CD4-positive, alpha-beta T cell treated with Interleukin-15 for 1 hour (primary cell): ENCODE results near the gene SS18.

Experiments used
- DNase-seq: peaks from one replicate; pipeline ENCODE4 v3.0.0-alpha.2; 2020

SS18 gene

DNA sequence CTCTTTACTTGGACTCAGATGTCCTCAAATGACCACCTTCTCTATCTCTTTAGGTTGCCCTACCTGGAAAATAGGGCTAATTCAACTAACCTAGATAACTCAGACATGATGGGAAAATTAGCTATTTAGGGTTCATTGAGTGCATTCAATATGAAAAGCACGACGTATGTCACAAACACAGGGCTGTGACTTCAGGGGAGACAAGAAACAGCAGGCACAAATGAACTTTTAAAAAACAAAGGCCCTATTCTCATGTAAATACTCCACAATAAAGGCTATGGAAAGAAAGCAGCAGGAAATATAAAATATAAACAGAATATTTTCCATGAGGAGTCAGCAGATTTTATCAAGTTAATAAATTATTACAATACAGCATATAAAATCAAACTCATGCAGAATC lies 97.8 kb downstream of the SS18 start:
- DNase-seq: no peak

DNA sequence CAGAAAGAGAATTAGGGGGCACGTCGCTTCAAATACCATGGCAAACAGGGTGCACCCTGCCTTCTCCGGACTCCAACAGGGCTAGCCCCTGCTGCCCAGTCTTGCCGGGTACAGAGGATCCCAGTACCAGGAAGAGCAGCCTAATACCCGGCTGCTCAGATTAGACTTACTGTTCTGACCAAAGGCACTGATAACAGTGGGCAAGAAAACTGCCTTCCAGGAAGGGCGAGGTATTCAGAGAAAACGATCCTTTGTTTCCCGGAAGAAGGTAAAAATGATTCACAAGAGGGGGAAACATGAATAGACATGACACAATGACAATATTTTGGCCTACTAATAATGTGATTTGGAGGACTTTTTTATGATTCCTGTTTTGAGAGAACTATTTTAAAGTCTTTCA lies 99.9 kb downstream of the SS18 start:
- DNase-seq: no peak

DNA sequence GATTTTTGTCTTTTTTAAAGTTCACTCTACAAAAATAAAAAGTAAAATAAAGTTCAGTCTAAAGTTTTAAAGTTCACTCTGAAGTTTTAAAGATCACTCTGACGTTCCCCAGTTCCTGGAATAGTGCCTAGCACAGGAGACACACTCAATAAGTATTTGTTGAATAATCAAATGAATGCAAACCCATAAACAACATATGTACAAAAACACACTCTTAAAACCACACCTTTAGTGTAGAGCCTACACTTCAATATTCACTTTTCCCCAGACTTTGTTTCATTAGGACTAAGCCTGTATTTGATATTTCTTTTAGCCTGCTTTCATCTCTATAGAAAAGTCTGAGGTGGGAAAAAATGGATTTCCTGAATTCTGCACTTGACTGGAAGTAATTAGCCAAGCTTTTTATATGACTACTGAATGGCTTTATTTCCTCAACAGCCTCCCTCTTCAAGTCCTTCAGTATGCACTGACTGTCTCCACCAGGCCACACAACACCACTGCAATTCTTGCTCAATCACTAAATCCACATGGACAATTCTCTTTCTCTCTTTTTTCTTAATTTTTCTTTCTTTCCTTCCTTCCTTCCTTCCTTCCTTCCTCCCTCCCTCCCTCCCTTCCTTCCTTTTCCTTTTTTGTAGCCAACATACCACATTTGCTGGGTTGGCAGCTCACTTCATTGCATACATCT lies 104.6 kb downstream of the SS18 start:
- no peak for DNase-seq

DNA sequence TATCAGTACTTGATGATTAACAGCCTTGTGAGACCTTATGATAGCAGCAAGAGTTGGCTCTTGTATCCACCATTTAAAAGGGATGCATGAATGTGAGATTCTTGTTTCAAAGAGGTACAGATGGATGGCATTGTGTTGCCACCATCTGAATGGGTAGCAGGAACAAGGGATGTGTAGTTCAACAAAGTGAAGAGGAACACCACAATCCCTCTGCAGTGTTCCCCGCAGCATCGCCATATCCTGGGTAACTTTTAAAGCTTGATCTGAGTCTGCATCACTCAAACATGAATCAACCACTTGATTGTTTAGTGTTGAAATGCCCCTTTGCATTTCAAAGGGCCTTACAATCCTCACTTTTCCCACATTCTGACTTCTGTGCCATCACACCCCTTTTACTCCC lies 106.7 kb downstream of the SS18 start:
- no peak for DNase-seq

DNA sequence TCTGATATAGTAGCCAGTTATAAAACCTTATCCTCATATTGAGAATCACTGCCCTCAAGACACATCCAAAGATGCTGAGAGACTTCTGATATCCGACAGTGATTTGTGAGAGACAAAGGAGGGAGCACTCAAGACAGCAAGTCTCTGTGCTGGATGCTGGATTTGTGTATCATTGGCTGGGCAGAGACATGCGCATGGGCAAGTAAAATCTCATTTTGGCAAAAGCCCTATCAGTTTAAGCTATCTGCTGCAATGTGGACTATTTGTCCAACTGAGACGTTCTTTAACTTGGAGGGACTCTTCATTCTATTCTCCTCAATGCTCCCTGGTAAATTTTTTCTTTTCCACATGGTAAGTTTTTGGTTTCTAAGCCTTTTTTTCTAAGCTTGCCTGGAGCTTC lies 107.5 kb downstream of the SS18 start:
- DNase-seq: no peak

DNA sequence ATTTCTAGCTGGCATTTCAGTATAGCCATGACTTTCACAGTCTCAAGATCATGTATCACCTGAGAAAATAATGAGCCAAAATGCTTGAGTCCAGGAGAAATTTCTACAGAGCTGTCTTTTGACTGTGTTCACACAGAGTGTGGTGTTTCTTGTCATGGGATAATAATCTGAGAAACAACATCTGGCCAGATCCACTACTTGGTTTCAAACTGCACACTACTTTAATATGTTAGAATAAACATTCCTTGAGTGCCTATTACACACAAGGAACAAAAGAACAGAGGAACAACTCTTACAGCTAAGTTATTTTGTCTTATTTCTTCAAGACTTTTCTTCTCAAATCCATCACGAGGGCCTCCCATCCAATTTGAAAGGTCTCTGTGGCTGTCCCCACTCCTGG lies 108.3 kb downstream of the SS18 start:
- no peak for DNase-seq

DNA sequence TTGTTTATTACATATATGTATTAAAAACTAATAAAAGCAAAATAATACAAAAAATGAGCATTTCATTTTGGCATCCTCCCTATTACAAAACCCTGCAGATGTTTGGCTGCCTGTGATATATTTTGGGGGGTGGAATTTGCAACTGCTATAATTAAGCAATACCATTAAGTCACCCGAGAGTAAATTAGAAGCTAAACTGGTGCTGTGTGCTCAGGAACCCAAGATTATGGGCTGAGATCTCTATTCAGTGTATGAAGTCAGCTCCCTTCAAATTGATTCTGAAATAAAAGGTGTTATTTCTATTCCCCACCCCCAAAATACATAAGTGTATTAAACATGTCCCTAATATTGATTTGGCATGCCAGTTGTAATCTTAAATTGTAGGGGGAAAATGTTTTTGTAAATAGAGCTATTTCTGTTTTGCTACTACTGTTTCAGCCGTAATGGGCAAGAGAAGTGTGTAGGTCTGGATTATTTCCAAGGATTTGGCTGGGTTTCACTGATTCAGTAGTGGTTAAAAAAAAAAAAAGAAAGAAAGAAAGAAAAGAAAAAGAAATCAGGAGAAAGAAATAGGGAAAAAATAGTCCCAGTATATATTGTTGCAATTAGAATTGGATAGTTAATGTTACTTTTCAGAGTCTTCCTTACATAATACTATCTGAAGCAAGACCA lies 110.9 kb downstream of the SS18 start:
- no peak for DNase-seq

DNA sequence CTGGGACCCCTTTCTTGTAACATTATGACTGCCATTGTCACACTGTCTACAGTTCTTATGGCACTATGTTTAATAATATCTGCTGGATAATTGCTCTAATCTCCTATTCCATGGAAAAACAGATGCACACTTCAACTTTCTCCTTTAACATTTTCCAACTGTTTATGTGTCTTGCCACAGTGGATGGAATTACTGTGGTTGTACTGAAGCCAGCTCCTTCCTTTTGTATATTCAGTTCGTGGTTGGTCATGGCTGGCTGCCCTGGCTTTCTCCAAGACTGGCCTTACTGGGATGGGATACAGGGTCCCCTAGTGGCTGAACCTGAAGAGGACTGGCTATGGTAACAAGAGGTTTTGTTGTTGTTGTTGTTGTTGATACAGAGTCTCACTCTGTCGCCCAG lies 113.9 kb downstream of the SS18 start:
- DNase-seq: no peak

DNA sequence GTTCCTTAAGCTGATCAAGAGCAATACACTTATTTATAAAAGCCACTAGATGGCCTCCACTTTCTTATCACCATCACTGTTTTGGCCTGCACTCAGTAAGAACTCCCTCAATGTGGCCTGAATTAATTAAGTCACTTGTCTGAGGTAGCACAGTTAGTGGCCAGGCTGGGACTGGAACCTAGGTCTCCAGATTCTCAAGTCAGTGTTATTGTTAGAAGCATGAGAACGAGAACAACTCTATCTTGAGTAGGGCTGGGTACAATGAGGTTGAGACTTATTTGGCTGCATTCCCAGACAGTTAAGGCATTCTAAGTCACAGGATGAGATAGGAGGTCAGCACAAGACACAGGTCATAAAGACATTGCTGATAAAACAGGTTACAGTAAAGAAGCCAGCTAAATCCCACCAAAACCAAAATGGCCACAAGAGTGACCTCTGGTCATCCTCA lies 115.8 kb downstream of the SS18 start:
- no peak for DNase-seq
